ENCODE data around the gene LIN37. TPM values are rescaled to one million over a fixed set of nuclear protein-coding genes. Genes with fewer than 3 reads are reported as not detected.
"Not testable (repeated sequence)": the region's sequence is repeated elsewhere in the genome, so short reads cannot be mapped to it uniquely, and the experiment has no call there.

LIN37 gene
- total RNA-seq, 1 experiment from 2014 or later: 5.4 TPM

DNA sequence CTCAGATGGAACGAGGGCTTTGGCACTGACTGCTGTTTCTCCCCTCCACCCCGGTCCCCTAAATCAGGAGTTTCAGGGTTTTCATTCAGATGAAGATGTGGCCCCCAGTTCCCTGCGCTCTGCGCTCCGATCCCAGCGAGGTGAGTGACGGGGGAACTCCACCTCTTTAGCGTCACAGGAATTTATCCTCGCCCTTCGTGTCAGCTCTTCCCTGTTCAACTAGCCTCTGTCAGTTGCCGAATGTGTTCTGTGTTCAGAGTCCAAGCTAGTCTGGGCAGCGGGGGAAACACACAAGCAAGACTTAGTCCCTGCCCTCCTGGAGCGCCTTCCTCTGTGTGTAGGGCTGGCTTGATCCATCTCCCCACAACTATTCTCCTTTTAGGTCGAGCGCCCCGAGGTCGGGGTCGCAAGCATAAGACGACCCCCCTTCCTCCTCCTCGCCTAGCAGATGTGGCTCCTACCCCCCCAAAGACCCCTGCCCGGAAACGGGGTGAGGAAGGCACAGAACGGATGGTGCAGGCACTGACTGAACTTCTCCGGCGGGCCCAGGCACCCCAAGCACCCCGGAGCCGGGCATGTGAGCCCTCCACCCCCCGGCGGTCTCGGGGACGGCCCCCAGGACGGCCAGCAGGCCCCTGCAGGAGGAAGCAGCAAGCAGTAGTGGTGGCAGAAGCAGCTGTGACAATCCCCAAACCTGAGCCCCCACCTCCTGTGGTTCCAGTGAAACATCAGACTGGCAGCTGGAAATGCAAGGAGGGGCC lies 28.8 kb upstream of the LIN37 start:
- DNase-seq (ENCODE audit: low read depth): no peak

DNA sequence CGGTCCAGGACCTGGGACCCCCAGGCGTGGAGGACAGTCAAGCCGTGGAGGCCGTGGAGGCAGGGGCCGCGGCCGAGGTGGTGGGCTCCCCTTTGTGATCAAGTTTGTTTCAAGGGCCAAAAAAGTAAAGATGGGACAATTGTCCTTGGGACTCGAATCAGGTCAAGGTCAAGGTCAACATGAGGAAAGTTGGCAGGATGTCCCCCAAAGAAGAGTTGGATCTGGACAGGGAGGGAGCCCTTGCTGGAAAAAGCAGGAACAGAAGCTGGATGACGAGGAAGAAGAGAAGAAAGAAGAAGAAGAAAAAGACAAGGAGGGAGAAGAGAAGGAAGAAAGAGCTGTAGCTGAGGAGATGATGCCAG lies 28.2 kb upstream of the LIN37 start:
- no peak for DNase-seq (ENCODE audit: low read depth)

DNA sequence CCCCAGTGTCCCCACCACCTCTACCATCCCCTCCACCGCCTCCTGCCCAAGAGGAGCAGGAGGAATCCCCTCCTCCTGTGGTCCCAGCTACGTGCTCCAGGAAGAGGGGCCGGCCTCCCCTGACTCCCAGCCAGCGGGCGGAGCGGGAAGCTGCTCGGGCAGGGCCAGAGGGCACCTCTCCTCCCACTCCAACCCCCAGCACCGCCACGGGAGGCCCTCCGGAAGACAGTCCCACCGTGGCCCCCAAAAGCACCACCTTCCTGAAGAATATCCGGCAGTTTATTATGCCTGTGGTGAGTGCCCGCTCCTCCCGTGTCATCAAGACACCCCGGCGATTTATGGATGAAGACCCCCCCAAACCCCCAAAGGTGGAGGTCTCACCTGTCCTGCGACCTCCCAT lies 27.7 kb upstream of the LIN37 start:
- DNase-seq (ENCODE audit: low read depth): no peak

GRCh38 chr19:35721374-35721773 lies 27.0 kb upstream of the LIN37 start:
- DNase-seq (ENCODE audit: low read depth): no peak

DNA sequence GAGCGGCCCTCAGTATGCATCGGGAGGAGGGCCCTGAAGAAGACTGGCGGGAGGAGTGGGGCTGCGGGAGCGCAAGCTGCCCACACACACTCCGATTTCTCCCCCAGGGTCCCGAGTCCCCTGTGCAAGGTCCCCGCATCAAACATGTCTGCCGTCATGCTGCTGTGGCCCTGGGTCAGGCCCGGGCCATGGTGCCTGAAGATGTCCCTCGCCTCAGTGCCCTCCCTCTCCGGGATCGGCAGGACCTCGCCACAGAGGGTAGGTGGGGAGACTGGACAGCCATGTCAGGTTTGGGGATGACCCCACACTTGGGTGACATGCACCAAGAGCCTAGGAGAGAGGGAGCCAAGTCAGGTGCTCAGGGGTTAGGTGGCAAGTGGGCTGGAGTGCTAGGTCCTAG lies 25.9 kb upstream of the LIN37 start:
- no peak for DNase-seq (ENCODE audit: low read depth)

- no peak for DNase-seq (ENCODE audit: low read depth)
These were observed 25.5 kb upstream of the LIN37 start for GRCh38 chr19:35722897-35723296.

DNA sequence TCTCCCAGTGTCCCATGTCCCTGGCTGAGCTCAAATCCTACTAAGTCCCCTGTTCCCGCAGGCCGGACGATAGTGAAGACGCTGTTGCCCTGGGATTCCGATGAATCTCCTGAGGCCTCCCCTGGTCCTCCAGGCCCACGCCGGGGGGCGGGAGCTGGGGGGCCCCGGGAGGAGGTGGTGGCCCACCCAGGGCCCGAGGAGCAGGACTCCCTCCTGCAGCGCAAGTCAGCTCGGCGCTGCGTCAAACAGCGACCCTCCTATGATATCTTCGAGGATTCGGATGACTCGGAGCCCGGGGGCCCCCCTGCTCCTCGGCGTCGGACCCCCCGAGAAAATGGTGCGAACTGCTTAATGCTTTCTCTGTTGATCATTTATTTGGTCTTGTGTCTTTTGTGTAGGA lies 24.7 kb upstream of the LIN37 start:
- DNase-seq (ENCODE audit: low read depth): no peak

DNA sequence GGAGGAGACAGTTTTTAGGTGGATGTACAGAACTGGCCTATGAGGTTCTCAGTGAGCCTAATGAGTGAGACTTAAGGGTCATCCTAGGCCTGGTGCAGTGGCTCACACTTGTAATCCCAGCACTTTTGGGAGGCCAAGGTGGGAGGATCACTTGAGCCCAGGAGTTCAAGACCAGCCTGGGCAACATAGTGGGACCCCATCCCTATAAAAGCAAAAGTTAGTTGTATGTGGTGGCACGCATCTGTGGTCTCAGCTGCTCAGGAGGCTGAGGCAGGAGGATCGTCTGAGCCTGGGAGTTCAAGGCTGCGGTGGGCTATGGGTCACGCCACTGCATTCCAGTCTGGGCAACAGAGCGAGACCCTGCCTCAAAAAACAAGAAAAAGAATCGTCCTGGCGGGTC lies 24.2 kb upstream of the LIN37 start:
- DNase-seq (ENCODE audit: low read depth): not testable (repeated sequence)

DNA sequence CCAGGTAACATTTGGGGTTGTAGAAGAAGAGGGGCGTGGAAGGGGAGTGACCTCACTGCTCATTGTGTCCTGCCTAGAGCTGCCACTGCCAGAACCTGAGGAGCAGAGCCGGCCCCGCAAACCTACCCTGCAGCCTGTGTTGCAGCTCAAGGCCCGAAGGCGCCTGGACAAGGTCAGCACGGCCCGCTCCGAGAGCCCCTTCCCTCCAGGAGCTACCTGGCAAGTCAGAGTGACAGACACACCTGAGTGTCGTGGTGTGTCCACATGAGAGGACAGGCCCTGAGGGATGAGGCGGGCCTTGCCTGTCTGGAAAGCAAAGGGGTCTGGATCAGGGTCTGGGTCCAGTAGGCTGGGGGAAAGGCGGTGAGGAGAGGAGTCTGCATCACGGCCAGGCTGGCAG lies 23.8 kb upstream of the LIN37 start:
- no peak for DNase-seq (ENCODE audit: low read depth)

GRCh38 chr19:35725216-35725861 lies 23.0 kb upstream of the LIN37 start:
- no peak for DNase-seq (ENCODE audit: low read depth)

DNA sequence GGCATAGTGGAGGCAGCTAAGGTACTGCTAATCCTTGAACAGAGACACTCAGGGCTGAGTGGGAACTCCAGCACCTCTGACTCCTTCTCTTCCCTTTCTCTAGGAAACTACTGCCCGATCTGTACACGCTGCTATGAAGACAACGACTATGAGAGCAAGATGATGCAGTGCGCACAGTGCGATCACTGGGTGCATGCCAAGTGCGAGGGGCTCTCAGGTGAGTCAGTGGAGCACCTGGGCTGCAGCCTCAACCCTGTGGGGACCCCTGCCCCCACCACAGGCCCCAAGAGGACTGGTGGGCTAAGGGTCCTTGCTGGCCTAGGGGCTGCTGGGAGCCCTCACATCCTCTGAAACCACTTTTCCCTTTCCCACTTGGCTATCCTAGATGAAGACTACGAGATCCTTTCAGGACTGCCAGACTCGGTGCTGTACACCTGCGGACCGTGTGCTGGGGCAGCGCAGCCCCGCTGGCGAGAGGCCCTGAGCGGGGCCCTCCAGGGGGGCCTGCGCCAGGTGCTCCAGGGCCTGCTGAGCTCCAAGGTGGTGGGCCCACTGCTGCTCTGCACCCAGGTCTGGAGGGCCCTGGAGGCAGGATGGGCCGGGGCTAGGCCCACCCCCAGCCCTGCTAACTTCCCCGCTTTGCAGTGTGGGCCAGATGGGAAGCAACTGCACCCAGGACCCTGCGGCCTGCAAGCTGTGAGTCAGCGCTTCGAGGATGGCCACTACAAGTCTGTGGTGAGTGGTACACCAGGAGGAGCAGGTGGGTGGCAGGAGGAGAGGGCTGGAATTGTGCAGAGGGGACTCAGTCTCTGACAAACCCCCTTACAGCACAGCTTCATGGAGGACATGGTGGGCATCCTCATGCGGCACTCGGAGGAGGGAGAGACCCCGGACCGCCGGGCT lies 21.1 kb upstream of the LIN37 start:
- no peak for DNase-seq (ENCODE audit: low read depth)

DNA sequence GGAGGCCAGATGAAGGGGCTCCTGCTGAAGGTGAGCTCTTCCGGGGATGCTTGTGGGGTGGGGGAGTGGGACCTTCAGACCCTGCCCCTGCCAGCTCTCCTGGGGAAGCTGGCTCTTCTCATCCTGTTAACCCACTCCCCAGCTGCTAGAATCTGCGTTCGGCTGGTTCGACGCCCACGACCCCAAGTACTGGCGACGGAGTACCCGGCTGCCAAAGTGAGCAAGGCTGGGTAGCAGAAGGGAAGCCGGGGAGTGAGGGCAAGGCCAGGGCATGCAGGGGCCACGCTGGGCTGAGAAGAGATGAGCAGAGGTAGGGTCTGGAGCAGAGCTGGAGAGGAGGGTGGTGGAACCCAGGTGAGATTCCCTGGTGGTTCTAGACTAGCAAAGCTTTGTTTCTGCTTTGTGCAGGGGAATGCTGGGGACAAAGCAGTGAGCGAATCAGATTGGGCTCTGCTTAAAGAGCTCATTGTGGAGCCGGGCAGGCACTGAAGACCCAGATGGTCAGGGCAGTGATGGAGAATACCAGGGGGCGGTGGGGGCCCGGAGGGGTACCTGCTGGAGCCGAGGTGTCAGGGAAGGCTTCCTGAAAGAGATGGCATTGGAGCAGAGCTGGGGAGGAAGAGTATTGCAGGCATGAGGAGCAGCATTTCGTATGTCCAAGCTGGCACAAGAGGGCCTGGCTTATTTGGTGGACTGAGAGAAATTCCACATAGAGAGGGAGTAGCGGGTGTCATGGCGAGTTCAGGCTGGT lies 20.2 kb upstream of the LIN37 start:
- no peak for DNase-seq (ENCODE audit: low read depth)

DNA sequence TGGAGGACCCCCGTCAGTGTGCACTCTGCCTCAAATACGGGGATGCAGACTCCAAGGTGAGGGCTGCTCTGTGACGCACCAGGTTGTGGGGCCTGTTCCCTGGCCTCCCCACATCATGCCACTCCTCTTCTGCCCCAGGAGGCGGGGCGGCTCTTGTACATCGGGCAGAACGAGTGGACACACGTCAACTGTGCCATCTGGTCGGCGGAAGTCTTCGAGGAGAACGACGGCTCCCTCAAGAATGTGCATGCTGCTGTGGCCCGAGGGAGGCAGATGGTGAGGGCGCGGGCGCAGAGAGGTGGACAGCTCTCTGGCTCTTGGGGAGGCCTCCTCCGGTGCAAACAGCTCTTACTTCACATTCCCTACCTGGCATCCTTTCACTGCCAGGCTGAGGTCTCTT lies 19.4 kb upstream of the LIN37 start:
- DNase-seq (ENCODE audit: low read depth): no peak

DNA sequence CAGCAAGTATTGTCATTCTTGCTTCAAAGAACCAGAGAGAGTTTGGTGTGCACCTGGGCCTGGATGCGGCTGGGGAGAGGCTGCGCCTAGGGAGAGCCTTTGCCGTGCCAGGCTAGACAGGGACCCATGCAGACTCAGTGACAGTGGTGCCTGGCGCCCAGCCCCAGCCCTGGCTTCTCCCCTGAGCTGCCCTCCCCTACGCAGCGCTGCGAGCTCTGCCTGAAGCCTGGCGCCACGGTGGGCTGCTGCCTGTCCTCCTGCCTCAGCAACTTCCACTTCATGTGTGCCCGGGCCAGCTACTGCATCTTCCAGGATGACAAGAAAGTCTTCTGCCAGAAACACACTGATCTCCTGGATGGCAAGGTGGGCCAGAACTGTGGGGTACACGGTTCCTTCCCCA lies 18.6 kb upstream of the LIN37 start:
- no peak for DNase-seq (ENCODE audit: low read depth)

- no peak for DNase-seq (ENCODE audit: low read depth)
These were observed 18.1 kb upstream of the LIN37 start for GRCh38 chr19:35730326-35730725.

DNA sequence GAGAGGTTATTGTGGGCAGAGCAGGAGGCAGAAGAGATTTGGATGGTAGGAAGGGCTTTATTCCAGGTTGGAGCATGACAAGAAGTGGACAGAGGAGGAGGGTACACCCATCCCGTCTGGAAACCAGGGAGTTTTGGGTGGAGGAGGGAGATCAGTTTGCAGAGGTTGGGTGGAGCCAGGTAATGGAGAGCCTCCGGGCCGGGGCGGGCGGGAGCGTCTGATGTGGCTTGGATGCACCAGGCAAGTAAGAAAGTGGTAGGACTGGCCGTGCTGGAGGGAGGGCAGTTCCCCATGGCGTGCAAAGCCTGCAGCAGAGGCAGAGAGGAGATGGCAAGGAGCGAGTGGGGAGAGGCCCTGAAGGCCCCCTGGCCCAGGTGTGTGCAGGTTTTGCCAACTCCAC lies 17.0 kb upstream of the LIN37 start:
- no peak for DNase-seq (ENCODE audit: low read depth)

DNA sequence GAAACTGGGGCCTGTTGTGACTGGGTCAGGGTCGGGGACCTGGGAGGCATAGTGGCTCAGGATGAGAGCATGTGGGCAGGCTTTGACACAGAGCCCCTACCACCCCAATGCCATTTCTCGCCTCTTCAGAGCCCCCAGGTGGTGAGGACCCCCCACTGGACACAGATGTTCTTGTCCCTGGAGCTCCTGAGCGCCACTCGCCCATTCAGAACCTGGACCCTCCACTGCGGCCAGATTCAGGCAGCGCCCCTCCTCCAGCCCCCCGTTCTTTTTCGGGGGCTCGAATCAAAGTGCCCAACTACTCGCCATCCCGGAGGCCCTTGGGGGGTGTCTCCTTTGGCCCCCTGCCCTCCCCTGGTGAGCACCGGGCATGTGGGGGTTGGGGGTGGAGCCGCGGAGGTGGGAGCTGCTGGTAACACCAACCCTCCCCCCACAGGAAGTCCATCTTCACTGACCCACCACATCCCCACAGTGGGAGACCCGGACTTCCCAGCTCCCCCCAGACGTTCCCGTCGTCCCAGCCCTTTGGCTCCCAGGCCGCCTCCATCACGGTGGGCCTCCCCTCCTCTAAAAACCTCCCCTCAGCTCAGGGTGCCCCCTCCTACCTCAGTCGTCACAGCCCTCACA lies 16.5 kb upstream of the LIN37 start:
- no peak for DNase-seq (ENCODE audit: low read depth)

DNA sequence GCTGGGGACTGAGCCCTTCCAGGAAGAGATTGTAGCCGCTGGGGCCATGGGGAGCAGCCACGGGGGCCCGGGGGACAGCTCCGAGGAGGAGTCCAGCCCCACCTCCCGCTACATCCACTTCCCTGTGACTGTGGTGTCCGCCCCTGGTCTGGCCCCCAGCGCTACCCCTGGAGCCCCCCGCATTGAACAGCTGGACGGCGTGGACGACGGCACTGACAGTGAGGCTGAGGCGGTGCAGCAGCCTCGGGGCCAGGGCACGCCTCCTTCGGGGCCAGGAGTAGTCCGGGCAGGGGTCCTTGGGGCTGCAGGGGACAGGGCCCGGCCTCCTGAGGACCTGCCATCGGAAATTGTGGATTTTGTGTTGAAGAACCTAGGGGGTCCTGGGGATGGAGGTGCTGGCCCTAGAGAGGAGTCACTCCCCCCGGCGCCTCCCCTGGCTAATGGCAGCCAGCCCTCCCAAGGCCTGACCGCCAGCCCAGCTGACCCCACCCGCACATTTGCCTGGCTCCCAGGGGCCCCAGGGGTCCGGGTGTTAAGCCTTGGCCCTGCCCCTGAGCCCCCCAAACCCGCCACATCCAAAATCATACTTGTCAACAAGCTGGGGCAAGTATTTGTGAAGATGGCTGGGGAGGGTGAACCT lies 15.7 kb upstream of the LIN37 start:
- no peak for DNase-seq (ENCODE audit: low read depth)

- DNase-seq (ENCODE audit: low read depth): no peak
These were observed 14.9 kb upstream of the LIN37 start for GRCh38 chr19:35733180-35734125.

Data from HT1080 (cell line).